ENCODE data around the gene DCDC2C. TPM values are rescaled to one million over a fixed set of nuclear protein-coding genes. Genes with fewer than 3 reads are reported as not detected.
A peak's percentile ranks its signal among the peaks of the same experiment; 100 is the strongest.

DCDC2C gene
- total and polyA plus RNA-seq, 2 experiments from 2014 or later = not detected

GRCh38 chr2:3759761-3760160 is 56.4 kb downstream of the DCDC2C start:
- Histone ChIP-seq H3K27ac (no peak overlapping the region), H3K9me3 (ENCODE audit: low read depth) (no peaks in the 10 kb centered on the region), H3K27me3 (peaks cover 10% of the 10 kb centered on the region), H3K4me1 (ENCODE audit: low read depth) (peaks cover 4% of the 10 kb centered on the region), H3K36me3 (no peaks in the 10 kb centered on the region), H3K4me3 (no peak overlapping the region)
- TF ChIP-seq CTCF (IDR thresholded peaks at IDR 0.05; ENCODE audit: low read depth, low read length) = no peak
- peak in 1 of 2 donors; percentile 26 for DNase-seq (ENCODE audit: low read depth in 1 of 2, low spot score in 1 of 2)

GRCh38 chr2:3761272-3761671 is 57.9 kb downstream of the DCDC2C start:
- Histone ChIP-seq H3K9me3 (ENCODE audit: low read depth) (no peaks in the 10 kb centered on the region), H3K27me3 (peaks cover 10% of the 10 kb centered on the region), H3K4me3 (no peak overlapping the region), H3K36me3 (no peaks in the 10 kb centered on the region), H3K27ac (no peak overlapping the region), H3K4me1 (ENCODE audit: low read depth) (peaks cover 4% of the 10 kb centered on the region)
- TF ChIP-seq CTCF (IDR thresholded peaks at IDR 0.05; ENCODE audit: low read depth, low read length) = no peak
- no peak for DNase-seq (ENCODE audit: low read depth in 1 of 2, low spot score in 1 of 2)

GRCh38 chr2:3762771-3763447 is 59.5 kb downstream of the DCDC2C start:
- DNase-seq (ENCODE audit: low read depth in 1 of 2, low spot score in 1 of 2) = no peak
- Histone ChIP-seq H3K9me3 (ENCODE audit: low read depth) (no peaks in the 10 kb centered on the region), H3K27me3 (peaks cover 15% of the 10 kb centered on the region), H3K4me1 (ENCODE audit: low read depth) (peaks cover 4% of the 10 kb centered on the region), H3K36me3 (no peaks in the 10 kb centered on the region), H3K4me3 (no peak overlapping the region), H3K27ac (no peak overlapping the region)
- no peak for TF ChIP-seq CTCF (IDR thresholded peaks at IDR 0.05; ENCODE audit: low read depth, low read length)

- no peak overlapping the region for H3K27ac ChIP-seq
- TF ChIP-seq CTCF (IDR thresholded peaks at IDR 0.05; ENCODE audit: low read depth, low read length) = no peak
- no peak for DNase-seq (ENCODE audit: low read depth in 1 of 2, low spot score in 1 of 2)
- no peaks in the 10 kb centered on the region for H3K36me3 ChIP-seq
- H3K4me1 ChIP-seq (ENCODE audit: low read depth) = no peaks in the 10 kb centered on the region
- H3K9me3 ChIP-seq (ENCODE audit: low read depth) = no peaks in the 10 kb centered on the region
- H3K4me3 ChIP-seq = no peak overlapping the region
- peaks cover 15% of the 10 kb centered on the region for H3K27me3 ChIP-seq
These were observed 63.4 kb downstream of the DCDC2C start for GRCh38 chr2:3766824-3767223.

- Histone ChIP-seq H3K27me3 (peaks cover 11% of the 10 kb centered on the region), H3K9me3 (ENCODE audit: low read depth) (no peaks in the 10 kb centered on the region), H3K4me1 (ENCODE audit: low read depth) (no peaks in the 10 kb centered on the region), H3K36me3 (no peaks in the 10 kb centered on the region), H3K4me3 (no peak overlapping the region), H3K27ac (no peak overlapping the region)
- TF ChIP-seq CTCF (IDR thresholded peaks at IDR 0.05; ENCODE audit: low read depth, low read length) = no peak
- DNase-seq (ENCODE audit: low read depth in 1 of 2, low spot score in 1 of 2) = no peak
These were observed 65.8 kb downstream of the DCDC2C start for GRCh38 chr2:3768960-3769765.
